MM.1S (cell line): Measurements from ENCODE around the gene RFTN1.

Source experiments
- DNase-seq: peaks from one replicate; pipeline ENCODE4 v3.0.0-alpha.2; 2015
- H2AFZ ChIP-seq: fragments of 300-600 bp; sonication (generic); 2 replicates; pipeline ENCODE4 v1.6.0; 2016; ENCODE audit warnings: antibody characterized with exemption, low read length
- H3F3A ChIP-seq: fragments of 300-600 bp; sonication (generic); 2 replicates; pipeline ENCODE4 v1.6.1; 2016; ENCODE audit warnings: mild to moderate bottlenecking, antibody characterized with exemption, low read length, moderate library complexity, mixed read lengths; ENCODE audit not compliant: insufficient read depth
- H3K27ac ChIP-seq: fragments of 300-600 bp; sonication (generic); 2 replicates; pipeline ENCODE4 v1.5.1; 2016; ENCODE audit warnings: mild to moderate bottlenecking, low read length
- H3K27me3 ChIP-seq: fragments of 300-600 bp; sonication (generic); replicated peaks from 2 replicates; pipeline ENCODE4 v1.6.0; 2016; ENCODE audit warnings: low read length; ENCODE audit not compliant: insufficient read depth
- H3K36me3 ChIP-seq: fragments of 300-600 bp; sonication (generic); replicated peaks from 2 replicates; pipeline ENCODE4 v1.6.1; 2016; ENCODE audit warnings: mild to moderate bottlenecking, low read length, mixed read lengths; ENCODE audit not compliant: insufficient read depth
- H3K4me1 ChIP-seq: fragments of 300-600 bp; sonication (generic); 2 replicates; pipeline ENCODE4 v1.6.1; 2016; ENCODE audit warnings: low read length, mixed read lengths
- H3K4me2 ChIP-seq: fragments of 300-600 bp; sonication (generic); 2 replicates; pipeline ENCODE4 v1.6.0; 2016; ENCODE audit warnings: low read depth, low read length
- H3K4me3 ChIP-seq: fragments of 300-600 bp; sonication (generic); 2 replicates; pipeline ENCODE4 v1.5.1; 2016; ENCODE audit warnings: low read length, mixed read lengths
- H3K79me2 ChIP-seq: fragments of 300-600 bp; sonication (generic); 2 replicates; pipeline ENCODE4 v1.6.1; 2016; ENCODE audit warnings: mixed run types, low read length, mixed read lengths
- H3K9ac ChIP-seq: fragments of 300-600 bp; sonication (generic); 2 replicates; pipeline ENCODE4 v1.6.1; 2016; ENCODE audit warnings: low read length, mixed read lengths
- H3K9me2 ChIP-seq: fragments of 300-600 bp; sonication (generic); replicated peaks from 2 replicates; pipeline ENCODE4 v1.6.1; 2016; ENCODE audit warnings: mild to moderate bottlenecking, low read length, mixed read lengths; ENCODE audit not compliant: insufficient read depth
- H3K9me3 ChIP-seq: fragments of 300-600 bp; sonication (generic); replicated peaks from 2 replicates; pipeline ENCODE4 v1.6.1; 2016; ENCODE audit warnings: mild to moderate bottlenecking, low read length, mixed read lengths; ENCODE audit not compliant: insufficient read depth
- H4K20me1 ChIP-seq: fragments of 300-600 bp; sonication (generic); 2 replicates; pipeline ENCODE4 v1.6.1; 2016; ENCODE audit warnings: mild to moderate bottlenecking, low read length, moderate library complexity, mixed read lengths; ENCODE audit not compliant: insufficient read depth
- EZH2 ChIP-seq: fragments of 300-600 bp; sonication (generic); optimal IDR thresholded peaks from 2 replicates; pipeline ENCODE3; 2017; ENCODE audit warnings: low read depth, mild to moderate bottlenecking, antibody characterized with exemption, low read length, mixed read lengths
- EZH2phosphoT487 ChIP-seq: fragments of 300-600 bp; sonication (generic); IDR thresholded peaks from 2 replicates; pipeline ENCODE4 v1.6.1; 2018; ENCODE audit warnings: antibody characterized with exemption, low read length
- TF ChIP-seq, protein P1 (sequence below): fragments of 300-600 bp; sonication (generic); IDR thresholded peaks from 2 replicates; pipeline ENCODE4 v1.5.1; 2016; ENCODE audit warnings: antibody characterized with exemption, low read length, mixed read lengths

RFTN1 gene

DNA sequence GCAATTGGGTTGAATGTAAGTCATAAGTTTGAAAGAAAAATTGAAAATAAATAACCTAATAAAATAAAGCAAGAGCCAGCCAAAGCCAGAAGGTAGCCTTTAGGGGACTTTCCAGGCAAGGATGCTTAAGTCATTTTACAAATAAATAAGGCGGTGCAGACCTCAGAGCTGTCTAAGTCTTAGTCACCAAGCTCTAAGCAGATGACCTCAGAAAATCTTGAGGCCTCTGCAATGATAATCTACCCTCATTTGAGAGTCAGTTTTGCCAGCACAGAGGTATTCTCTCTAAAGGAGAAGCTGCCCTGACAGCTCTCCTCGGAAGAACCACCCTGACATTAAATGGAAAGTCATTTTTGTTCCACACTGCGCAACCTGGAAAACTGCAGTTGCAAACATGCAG, 134.6 kb downstream of the RFTN1 start:
- H4K20me1 ChIP-seq: no peaks in the 10 kb centered on the region
- no peaks in the 10 kb centered on the region for H3K79me2 ChIP-seq
- TF ChIP-seq, protein P1, sequence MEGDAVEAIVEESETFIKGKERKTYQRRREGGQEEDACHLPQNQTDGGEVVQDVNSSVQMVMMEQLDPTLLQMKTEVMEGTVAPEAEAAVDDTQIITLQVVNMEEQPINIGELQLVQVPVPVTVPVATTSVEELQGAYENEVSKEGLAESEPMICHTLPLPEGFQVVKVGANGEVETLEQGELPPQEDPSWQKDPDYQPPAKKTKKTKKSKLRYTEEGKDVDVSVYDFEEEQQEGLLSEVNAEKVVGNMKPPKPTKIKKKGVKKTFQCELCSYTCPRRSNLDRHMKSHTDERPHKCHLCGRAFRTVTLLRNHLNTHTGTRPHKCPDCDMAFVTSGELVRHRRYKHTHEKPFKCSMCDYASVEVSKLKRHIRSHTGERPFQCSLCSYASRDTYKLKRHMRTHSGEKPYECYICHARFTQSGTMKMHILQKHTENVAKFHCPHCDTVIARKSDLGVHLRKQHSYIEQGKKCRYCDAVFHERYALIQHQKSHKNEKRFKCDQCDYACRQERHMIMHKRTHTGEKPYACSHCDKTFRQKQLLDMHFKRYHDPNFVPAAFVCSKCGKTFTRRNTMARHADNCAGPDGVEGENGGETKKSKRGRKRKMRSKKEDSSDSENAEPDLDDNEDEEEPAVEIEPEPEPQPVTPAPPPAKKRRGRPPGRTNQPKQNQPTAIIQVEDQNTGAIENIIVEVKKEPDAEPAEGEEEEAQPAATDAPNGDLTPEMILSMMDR: no peak
- TF ChIP-seq EZH2 (no peak), EZH2phosphoT487 (no peak)
- H3K9ac ChIP-seq: no peak overlapping the region
- H3K4me3 ChIP-seq: no peak overlapping the region
- no peaks in the 10 kb centered on the region for H3F3A ChIP-seq
- no peaks in the 10 kb centered on the region for H3K9me3 ChIP-seq
- H2AFZ ChIP-seq: no peak overlapping the region
- 0 out of 2 replicates have a peak, but pooled peaks cover 4% of the 10 kb centered on the region for H3K4me1 ChIP-seq
- H3K27ac ChIP-seq: no peak overlapping the region
- H3K9me2 ChIP-seq: no peaks in the 10 kb centered on the region
- no peak for DNase-seq
- no peak overlapping the region for H3K4me2 ChIP-seq
- no peaks in the 10 kb centered on the region for H3K36me3 ChIP-seq
- no peaks in the 10 kb centered on the region for H3K27me3 ChIP-seq

DNA sequence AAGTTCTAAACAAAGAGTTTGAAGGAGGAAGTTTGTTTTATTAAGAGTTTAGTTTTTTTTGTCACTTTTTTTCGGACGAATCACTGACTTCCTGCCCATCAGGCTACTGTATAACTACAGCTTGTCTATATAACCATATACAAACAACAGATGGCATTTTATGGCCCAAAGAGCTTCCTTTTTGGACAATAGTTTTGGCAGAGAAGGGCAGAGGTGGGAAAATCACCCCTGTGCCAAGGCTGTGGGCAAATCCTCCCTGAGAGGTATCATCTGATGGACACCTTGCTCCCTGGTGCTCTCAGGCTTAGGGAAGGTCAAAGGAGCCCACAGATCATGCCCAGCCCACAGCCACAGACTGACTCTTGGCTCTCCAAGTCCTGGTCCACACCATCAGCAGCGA, 135.1 kb downstream of the RFTN1 start:
- Histone ChIP-seq H3K36me3 (no peaks in the 10 kb centered on the region), H3F3A (no peaks in the 10 kb centered on the region), H3K4me1 (0 out of 2 replicates have a peak, but pooled peaks cover 4% of the 10 kb centered on the region), H3K27me3 (no peaks in the 10 kb centered on the region), H3K9me3 (no peaks in the 10 kb centered on the region), H4K20me1 (no peaks in the 10 kb centered on the region), H3K79me2 (no peaks in the 10 kb centered on the region), H2AFZ (no peak overlapping the region), H3K9me2 (no peaks in the 10 kb centered on the region), H3K4me2 (no peak overlapping the region), H3K27ac (no peak overlapping the region), H3K4me3 (no peak overlapping the region), H3K9ac (no peak overlapping the region)
- DNase-seq: no peak
- TF ChIP-seq, protein P1: no peak
- TF ChIP-seq EZH2phosphoT487 (no peak), EZH2 (no peak)

DNA sequence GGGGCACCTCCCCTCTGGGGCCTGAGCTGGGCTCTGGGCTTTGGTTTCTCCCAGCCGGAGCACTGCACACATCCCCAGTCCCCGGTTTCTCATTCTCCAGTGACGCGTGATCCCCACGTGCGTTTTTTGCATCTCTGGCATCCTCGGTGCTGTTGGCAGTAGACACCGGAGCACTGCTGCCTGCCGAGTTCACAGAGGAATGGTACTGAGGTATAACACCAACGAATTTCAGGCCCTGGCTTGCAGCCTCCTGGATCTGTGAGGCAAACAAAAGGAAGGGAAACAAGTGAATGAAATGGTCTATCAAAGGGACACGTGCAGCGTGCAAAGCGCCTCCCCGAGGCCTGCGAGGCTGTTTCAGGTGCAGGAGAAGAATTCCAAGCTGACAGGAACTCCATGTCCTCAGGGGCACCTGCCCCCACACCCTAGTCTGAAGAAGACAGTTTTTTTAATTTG, 135.6 kb downstream of the RFTN1 start:
- Histone ChIP-seq H3K79me2 (no peaks in the 10 kb centered on the region), H4K20me1 (no peaks in the 10 kb centered on the region)

More for the DNA sequence above, 135.6 kb downstream of the RFTN1 start:
- H3F3A ChIP-seq: no peaks in the 10 kb centered on the region
- no peaks in the 10 kb centered on the region for H3K9me2 ChIP-seq
- no peaks in the 10 kb centered on the region for H3K9me3 ChIP-seq
- H3K27me3 ChIP-seq: no peaks in the 10 kb centered on the region
- TF ChIP-seq EZH2phosphoT487 (no peak), EZH2 (no peak)
- TF ChIP-seq, protein P1: no peak
- DNase-seq: no peak
- H3K4me1 ChIP-seq: 0 out of 2 replicates have a peak, but pooled peaks cover 4% of the 10 kb centered on the region
- no peak overlapping the region for H2AFZ ChIP-seq
- H3K4me3 ChIP-seq: no peak overlapping the region
- H3K4me2 ChIP-seq: no peak overlapping the region
- no peaks in the 10 kb centered on the region for H3K36me3 ChIP-seq
- H3K9ac ChIP-seq: no peak overlapping the region
- no peak overlapping the region for H3K27ac ChIP-seq
